Measurements from ENCODE around the gene LIFR. TPM values are rescaled to one million over a fixed set of nuclear protein-coding genes. Genes with fewer than 3 reads are reported as not detected.

The LIFR gene
- polyA plus RNA-seq, 1 donor from 2014 or later = 5.8 TPM

DNA sequence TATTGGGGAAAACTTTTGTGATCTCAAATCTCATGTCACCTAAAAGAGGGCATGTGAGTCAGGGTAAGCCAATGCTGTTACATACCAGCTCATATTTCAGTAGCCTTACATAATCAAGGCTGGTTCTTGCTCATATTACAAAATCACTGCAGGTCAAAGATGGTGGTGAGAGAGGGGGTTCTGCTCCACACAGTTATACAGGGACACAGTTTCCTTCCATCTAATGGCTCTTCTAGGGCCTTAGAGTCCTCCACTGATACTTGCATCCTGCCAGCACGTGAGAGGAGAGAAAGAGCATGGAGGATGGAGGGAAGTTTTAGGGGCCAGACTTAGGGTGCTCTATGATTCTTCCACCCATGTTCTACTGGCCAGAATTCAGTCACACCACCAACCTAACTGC lies 130.0 kb downstream of the LIFR start:
- H3F3A ChIP-seq (ENCODE audit: insufficient read depth, low read length, poor library complexity, severe bottlenecking) = no peaks in the 10 kb centered on the region
- H3K36me3 ChIP-seq (ENCODE audit: insufficient read depth, low read length) = no peaks in the 10 kb centered on the region
- H2AFZ ChIP-seq (ENCODE audit: low read depth, low read length) = no peak overlapping the region
- no peak overlapping the region for H3K4me3 ChIP-seq (ENCODE audit: low read length)
- no peaks in the 10 kb centered on the region for H4K20me1 ChIP-seq (ENCODE audit: insufficient read depth)
- H3K79me2 ChIP-seq (replicated peaks; ENCODE audit: insufficient read depth, low read length) = no peaks in the 10 kb centered on the region
- no peak overlapping the region for H3K27ac ChIP-seq (ENCODE audit: low read length)
- H3K9ac ChIP-seq (ENCODE audit: low read length) = no peak overlapping the region
- no peaks in the 10 kb centered on the region for H3K27me3 ChIP-seq (ENCODE audit: insufficient read depth, low read depth, low read length)
- no peaks in the 10 kb centered on the region for H3K9me2 ChIP-seq (ENCODE audit: insufficient read depth, low read length)
- H3K9me3 ChIP-seq (ENCODE audit: low read length) = no peaks in the 10 kb centered on the region
- no peak overlapping the region for H3K4me2 ChIP-seq (ENCODE audit: low read length)
- TF ChIP-seq, protein P1, sequence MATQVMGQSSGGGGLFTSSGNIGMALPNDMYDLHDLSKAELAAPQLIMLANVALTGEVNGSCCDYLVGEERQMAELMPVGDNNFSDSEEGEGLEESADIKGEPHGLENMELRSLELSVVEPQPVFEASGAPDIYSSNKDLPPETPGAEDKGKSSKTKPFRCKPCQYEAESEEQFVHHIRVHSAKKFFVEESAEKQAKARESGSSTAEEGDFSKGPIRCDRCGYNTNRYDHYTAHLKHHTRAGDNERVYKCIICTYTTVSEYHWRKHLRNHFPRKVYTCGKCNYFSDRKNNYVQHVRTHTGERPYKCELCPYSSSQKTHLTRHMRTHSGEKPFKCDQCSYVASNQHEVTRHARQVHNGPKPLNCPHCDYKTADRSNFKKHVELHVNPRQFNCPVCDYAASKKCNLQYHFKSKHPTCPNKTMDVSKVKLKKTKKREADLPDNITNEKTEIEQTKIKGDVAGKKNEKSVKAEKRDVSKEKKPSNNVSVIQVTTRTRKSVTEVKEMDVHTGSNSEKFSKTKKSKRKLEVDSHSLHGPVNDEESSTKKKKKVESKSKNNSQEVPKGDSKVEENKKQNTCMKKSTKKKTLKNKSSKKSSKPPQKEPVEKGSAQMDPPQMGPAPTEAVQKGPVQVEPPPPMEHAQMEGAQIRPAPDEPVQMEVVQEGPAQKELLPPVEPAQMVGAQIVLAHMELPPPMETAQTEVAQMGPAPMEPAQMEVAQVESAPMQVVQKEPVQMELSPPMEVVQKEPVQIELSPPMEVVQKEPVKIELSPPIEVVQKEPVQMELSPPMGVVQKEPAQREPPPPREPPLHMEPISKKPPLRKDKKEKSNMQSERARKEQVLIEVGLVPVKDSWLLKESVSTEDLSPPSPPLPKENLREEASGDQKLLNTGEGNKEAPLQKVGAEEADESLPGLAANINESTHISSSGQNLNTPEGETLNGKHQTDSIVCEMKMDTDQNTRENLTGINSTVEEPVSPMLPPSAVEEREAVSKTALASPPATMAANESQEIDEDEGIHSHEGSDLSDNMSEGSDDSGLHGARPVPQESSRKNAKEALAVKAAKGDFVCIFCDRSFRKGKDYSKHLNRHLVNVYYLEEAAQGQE (IDR thresholded peaks at IDR 0.05; ENCODE audit: borderline replicate concordance) = no peak
- TF ChIP-seq EZH2 (IDR thresholded peaks at IDR 0.05; ENCODE audit: borderline replicate concordance, insufficient read depth, low read length, poor library complexity, severe bottlenecking) (no peak), POLR2AphosphoS5 (IDR thresholded peaks at IDR 0.05) (no peak), RAD21 (conservative IDR thresholded peaks at IDR 0.05) (no peak), SMC3 (conservative IDR thresholded peaks at IDR 0.05; ENCODE audit: poor library complexity) (no peak), MXI1 (conservative IDR thresholded peaks at IDR 0.05; ENCODE audit: poor library complexity, severe bottlenecking) (no peak), TAF1 (IDR thresholded peaks at IDR 0.05; ENCODE audit: low read depth) (no peak), EP300 (conservative IDR thresholded peaks at IDR 0.05; ENCODE audit: poor library complexity, severe bottlenecking) (no peak)
- TF ChIP-seq, protein P2, sequence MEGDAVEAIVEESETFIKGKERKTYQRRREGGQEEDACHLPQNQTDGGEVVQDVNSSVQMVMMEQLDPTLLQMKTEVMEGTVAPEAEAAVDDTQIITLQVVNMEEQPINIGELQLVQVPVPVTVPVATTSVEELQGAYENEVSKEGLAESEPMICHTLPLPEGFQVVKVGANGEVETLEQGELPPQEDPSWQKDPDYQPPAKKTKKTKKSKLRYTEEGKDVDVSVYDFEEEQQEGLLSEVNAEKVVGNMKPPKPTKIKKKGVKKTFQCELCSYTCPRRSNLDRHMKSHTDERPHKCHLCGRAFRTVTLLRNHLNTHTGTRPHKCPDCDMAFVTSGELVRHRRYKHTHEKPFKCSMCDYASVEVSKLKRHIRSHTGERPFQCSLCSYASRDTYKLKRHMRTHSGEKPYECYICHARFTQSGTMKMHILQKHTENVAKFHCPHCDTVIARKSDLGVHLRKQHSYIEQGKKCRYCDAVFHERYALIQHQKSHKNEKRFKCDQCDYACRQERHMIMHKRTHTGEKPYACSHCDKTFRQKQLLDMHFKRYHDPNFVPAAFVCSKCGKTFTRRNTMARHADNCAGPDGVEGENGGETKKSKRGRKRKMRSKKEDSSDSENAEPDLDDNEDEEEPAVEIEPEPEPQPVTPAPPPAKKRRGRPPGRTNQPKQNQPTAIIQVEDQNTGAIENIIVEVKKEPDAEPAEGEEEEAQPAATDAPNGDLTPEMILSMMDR (IDR thresholded peaks at IDR 0.05; ENCODE audit: poor library complexity, severe bottlenecking) = no peak

Small RNA genes within 50 kb of the gene (small RNA-seq; reads per million reads assigned to genes)
- gene AC091839.1 = 0 reads per million in 3 experiments
- gene MIR3650 = 0 reads per million in 3 experiments

Measured in neural cell (in vitro differentiated cells).